ENCODE results near the gene BPIFB1. TPM values are rescaled to one million over a fixed set of nuclear protein-coding genes. Genes with fewer than 3 reads are reported as not detected.

BPIFB1 gene
- polyA plus RNA-seq, 5 donors: 0.07 to 0.09 (median 0.08) TPM; not detected in 2

DNA sequence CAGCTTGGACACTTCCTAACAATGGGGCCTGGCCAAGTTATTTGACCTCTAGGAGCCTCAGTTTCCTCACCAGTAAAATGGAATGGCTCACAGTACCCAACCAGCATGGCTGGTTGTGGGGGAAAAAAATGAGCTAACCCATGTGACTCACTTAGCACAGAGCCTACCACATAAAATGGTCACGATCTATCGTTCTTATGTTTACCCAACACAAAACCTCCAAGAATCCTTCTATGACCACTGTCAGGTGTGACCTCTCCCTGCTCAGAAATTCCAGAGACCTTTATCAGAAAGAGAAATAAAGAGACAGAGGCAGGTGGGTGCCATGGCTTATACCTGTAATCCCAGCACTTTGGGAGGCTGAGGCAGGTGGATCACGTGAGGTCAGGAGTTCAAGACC is 39.4 kb downstream of the BPIFB1 start:
- DNase-seq: no peak

DNA sequence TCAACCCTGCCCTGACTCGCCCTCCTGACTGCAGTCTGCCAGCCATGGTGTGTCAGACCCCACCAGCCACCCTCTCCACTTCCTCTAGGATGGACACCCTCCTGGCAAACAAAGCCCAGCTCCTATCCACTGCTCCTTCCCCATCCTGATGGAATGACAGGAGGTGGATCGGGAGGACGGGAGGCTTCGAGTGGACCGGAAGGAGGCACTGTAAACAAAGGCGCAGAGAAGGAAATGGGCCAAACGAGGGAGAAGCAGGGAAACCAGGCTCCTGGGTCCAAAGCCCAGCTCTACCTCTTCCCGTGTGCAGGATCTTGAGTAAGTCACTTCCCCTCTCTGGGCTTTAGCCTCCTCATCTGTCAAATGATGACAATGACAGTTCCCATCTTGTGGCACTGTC is 40.2 kb downstream of the BPIFB1 start:
- no peak for DNase-seq

DNA sequence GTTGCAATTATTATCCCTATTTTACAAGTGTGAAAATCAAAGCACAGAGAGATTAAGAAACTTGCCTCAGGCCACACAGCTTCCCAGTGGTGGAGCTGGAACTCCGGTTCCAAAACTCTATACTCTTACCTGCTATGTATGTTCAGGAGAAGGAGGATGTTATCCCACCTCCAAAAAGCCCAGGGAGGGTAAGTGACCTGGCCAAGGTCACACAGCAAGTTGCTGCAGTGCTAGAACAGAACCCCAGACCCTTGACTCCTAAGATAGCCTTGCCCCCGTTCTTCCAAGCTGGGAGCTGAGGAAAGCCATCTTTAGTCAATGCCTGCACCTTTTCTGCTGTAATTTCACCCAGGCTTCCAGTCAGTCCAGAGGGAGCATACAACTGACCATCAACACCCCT is 42.3 kb downstream of the BPIFB1 start:
- no peak for DNase-seq

DNA sequence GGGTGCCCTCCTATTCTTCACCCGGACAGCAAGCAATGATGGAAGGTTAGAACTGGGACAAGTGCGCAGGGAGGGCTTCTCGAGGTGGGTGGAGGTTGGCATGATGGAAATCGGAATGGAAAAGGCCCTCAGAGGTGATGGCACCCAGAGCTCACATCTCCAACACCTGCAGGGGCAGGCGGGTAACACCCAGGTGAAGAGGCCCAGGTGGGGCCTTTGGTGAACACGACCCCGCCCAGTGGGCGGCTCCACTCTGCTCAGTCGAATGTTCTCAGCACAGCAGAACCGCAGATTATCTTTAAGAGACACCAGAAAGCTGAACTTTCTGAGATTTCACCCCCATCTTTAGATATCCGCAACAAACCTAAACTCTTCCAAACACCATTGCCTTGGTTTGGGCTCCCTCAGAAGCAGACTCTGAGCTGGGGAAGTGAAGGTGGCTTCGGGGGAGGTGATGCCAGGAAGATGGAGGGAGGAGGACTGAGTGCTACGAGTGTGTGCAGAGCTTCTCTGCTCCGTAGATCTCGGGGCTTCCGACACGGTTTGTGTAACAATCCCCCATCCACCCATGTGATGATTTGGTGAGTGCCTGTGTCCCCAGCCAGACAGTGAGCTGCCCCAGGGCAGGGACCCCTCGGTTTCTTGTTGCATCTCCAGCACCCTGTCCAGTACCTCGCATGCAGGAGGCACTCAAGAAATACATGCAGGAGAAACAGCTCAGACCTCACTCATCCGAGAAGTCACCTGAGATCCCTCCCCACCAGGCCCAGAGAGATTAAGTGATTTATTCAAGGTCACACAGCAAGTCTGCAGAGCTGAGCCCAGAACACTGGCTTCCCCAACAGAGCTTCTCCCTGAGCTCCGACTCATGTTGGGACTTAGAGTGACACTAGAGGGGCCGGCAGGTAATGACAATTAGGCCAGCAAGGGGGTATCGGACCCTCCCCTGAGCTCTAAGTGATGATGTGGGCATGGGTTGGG is 45.4 kb downstream of the BPIFB1 start:
- no peak for DNase-seq

DNA sequence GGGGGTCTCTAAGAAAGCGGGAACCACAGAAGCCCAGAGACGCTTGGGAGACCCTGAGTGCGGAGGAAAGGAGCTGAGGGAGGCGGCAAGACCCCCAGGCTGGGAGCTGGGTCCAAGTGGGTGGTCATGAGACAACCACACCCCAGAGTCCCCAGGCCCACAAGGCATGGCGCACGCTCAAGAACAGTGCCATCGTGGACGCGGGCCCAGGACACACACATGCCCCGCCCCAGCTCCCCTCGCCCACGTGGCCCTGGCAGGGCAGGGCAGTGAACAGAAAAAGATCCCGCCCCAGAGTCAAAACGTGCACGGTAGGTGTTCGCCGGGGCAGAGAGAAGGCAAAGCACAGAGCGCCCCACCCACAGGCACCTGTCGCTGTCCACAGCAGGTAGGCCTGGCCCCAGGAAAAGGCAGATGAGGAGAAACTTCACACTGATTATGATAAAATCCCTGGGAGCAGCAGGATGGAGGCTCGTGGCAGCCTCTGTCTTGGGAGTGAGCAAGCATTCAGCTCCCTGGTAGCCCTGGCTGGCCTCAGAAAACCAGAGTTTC is 50.0 kb downstream of the BPIFB1 start:
- no peak for DNase-seq

DNA sequence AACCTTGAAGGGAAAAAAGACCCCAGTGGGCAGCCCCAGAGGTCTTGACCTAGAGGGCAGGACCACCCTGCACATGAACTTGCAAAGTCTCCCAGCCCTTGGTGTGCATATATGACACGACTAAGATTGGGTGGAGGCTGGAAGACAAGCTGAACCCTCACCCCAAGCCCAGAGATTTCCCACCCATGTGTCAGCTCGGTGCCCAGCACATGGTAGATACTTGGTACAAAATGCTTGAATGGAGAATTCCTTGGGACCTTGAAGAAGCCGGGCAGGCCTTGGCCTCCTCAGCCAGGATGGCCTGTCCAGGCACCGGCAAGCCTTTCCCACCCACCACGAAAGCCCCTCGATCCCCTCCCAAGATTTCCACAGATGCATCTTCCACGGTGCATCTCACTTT is 50.6 kb downstream of the BPIFB1 start:
- no peak for DNase-seq

DNA sequence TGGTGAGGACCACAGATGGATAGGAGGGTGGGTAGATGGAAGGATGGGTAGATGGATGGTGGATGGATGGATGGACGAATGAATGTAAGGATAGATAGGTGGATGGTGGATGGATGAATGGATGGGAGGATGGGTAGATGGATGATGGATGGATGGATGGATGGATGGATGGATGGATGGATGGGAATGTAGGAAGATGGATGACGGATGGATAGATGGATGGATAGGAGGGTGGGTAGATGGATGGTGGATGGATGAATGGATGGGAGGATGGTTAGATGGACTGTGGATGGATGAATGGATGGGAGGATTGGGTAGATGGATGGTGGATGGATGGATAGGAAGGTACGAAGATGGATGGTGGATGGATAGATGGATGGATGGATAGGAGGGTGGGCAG is 51.1 kb downstream of the BPIFB1 start:
- DNase-seq: no peak

DNA sequence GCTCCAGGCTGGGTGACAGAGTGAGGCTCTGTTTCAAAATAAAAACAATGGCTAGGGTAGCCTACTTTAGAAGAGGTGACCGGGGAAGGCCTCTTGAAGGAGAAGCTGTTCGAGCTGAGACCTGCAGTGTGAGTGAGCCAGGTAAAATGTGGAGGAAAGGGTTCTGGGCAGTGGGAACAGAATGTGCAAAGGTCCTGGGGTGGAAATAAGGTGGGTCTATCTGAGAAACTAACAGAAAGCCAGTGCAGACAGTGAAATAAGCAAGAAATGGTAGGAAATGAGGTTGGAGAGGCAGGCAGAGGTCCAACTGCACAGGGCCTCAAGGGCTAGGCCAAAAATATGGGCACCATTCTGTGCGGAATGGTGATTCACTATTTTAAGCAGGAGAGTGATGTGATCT is 53.4 kb downstream of the BPIFB1 start:
- DNase-seq: no peak

DNA sequence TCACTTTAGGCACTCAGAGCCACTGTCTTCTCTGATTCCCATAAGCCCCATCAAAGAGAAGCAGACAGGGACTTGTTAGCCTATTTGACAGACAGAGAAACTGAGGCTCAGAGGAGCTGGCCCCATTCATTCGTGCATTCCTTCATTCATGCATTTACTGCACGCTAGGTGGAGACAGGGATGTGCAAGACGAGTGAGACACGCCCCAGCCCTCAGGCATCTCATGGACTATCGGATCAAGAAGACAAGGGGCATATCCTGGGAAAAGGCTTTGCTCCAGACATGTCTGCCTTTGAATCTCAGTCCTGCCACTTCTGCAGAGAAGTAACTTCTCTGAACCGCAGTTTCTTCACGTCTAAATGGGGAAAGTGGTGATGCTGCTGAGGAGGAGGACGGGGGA is 54.1 kb downstream of the BPIFB1 start:
- DNase-seq: no peak

DNA sequence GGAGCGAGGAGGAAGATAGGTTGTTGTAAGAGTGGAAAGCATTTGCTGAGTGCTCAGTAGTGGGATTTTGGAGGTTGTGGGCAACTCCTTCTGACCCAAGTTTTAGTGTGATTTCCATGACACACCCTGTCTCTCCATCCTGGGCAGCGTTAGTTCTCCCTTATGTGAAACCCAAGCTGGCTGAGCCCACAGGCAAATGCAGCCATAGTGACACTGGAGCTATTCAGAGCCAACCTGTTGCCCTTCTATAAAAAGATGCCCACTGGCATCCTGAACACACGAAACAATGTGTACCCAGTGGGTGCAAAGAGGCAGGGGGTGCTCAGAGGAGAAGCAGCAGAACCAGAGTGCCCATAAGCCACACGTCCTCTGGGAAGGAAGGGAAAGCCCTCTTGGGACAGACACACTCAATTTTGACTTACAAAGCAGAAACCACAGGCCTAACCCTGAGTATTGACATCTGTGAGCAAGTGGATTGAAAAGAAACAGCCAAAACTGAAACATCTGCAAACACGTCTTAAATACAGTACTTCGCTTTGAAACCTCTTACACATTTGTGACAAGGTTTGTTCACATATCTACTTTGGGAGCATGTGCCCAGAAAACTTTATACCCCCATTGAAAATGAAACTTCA is 54.6 kb downstream of the BPIFB1 start:
- DNase-seq: no peak

DNA sequence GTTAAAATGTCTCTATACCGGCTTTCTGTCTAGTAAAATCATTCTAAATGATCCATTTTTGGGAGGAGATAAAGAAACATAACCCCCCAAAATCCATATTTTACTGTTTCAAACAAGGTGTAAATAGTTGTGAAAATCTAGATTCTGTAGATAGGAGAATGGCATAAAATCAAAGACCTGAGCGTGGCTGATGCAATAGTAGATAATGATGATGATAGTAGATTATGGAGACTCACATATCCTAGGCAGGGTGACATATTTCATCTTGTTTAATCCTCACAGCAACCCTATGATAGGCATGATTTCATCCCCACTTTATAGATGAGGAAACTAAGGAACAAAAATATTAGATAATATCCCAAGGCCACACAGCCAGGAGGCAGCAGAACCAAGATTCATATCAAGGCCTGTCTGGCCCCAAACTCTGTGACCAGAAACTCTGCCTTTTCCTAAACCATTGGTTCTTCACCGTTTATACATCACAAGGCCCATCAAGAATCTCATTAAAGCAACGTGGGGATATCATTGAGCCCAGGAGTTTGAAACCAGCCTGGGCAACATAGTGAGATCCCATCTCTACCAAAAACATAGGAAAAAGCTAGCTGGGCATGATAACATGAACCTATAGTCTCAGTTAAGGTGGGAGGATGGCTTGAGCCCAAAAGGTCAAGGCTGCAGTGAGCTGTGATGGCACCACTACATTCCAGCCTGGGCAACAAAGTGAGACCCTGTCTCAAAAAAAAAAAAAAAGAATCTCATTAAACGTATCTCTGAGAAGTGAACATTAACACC is 55.6 kb downstream of the BPIFB1 start:
- no peak for DNase-seq

DNA sequence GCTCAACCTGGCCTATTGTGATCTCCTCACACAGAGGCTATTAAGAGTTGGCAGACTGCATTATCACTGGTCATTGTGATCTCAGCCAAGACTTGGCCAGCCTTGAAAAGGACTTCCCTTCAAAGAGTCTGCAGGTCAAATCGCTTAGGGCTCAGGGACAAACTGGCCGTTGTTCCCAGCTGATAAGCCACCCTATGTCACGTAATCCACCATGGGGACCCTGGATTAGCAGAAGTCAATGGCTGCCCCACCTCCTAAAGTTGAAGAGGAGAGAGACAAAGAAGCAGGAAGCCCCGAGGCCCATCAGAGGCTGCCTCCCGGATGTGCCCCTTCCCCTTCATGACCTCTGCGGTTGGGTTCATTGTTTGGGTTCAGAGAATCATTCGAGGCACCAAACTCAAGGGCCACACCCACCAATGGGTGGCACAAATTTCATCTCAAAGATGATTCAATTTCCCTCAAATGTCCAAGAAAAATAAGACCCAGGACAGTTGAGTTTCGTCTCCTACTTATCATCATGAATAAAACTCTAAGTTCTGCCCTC is 56.6 kb downstream of the BPIFB1 start:
- DNase-seq: no peak

DNA sequence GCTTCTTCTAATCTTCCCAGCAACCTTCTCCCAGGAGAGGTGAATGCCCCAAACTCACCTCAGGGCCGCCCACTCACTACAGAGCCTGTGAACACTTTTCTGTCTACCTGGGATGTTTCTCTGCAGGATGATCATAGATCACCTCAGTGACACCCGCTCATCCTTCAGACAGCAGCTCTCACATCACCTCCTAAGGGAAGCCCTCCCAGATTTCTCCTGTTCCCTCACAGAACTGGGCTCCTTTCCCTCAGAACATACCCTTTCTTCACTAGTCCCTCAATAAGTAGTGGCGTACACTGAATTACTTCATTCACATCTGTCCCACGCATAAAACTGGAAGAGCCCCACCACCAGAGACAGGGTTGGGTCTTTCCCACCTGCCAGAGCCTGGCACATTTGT is 60.5 kb downstream of the BPIFB1 start:
- no peak for DNase-seq

DNA sequence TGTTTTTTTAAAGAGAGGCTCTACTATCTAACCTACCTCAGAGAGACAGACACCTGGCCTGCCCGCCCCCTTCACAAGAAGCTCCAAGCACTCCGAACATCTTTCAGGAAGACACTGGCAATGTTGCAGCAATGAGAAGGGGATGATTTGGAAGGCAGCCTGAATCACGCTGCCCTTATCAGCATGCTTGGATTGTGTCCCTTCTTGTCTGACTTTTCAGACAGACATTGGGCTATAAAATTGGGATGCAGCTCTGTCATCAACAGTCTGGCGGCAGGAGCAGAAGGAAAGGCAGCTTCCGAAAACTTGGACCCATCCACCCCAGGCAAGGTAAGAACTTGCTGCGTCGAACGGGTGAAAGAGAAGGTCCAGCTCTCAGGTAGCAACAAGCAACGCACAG is 62.3 kb downstream of the BPIFB1 start:
- no peak for DNase-seq

DNA sequence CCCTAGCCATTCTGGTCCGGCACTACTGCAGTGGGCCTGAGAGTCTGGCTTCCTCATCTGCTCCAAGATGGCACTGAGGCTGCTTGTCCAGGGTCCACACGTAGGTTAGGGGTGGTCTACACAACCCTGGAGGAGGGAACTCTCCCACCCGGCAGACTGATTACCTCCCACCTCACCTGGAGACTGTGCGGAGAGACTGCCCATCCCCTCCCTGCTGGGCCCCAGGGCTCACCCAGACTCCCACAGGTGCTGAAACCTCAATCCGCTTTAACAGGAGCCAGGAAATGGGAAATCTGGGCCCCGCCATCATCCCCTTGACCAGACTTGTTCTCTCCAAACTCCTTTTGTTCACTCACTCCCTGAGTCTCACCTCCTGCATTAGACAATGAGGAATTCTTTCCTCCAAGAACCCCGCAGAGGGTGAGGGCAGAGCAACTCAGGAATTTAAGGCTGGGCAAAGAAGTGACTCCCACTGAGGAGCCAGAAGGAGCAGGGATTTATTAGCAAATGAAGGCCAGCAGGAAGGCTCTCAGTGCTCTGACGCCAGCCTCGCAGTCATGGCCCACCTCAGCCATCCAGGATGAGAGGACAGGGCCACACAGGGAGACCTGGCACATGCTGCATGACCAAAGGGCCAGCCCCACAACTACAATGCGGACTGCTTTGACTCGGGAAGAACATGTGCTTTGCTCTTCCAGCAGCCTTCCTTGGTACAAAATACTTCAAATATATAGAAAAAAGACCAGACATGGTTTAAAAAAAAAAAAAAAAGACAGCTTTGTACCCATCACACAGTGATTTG is 65.3 kb downstream of the BPIFB1 start:
- DNase-seq: no peak

DNA sequence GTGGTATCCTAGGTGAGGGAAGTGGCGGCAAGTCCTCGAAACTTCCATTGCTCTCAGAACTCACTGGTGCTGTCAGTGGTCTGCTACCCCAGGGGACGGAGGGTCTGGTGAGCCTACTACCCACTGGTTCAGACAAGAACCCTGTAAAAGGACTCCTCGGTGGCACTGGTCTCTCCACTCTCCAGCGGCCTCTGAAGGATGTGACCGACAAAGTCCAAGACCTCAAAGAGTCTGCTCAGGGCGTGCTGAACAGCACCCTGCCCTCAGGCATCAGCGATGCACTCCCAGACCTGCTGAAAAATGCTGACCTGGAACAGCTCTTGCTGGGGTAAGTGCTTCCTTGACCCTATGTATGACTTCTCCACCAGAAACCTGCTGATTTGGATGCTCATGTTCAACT is 66.5 kb downstream of the BPIFB1 start:
- DNase-seq: no peak

DNA sequence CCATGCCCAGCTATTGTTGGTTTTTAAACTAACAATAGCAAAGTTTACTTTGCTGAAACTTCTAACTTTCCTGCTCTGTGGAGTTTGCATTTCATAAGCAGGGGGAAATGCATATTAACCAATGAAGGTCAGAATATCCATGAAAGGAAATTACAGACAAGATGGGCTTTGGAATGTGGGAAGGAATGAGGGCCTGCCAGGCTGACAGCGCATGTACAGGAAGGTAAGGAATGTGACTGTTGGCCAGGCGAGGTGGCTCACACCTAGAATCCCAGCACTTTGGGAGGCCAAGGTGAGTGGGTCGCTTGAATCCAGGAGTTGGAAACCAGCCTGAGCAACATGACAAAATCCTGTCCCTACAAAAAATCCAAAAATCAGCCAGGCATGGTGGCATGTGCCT is 68.7 kb downstream of the BPIFB1 start:
- no peak for DNase-seq

DNA sequence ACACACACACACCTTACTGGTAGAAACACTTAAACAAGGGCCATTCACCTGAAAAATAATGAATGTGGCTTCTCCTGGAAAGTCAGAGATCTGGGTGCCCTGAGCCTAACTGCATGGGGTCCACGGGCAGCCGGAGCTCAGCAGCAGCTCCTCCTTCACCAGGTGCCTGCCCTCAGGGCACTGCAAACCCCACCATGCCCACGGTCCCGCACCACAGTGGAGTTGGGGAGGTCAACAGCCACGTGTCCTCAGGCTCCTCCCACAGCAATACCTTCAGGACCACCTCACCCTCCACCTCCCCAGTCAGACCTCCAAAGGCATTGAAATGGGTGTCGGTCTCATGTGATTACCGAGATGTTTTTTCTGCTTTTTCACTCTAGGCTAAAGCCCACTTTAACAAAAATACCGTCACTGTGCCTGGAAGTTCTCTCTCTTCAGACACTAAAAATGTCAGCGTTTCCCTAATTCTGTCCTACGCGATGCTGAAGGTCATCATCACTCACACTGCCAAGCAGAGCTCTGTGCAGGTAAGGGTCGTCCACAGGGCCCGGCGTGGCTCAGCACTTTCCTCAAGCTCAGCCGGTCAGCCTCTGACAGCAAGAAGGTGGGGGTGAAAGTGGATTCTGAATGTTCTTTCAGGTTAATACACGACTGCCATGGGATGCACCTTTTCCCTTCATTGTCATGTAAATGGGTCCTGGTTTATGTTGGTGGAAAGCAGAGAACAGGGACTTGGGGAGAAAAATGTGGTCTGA is 69.4 kb downstream of the BPIFB1 start:
- no peak for DNase-seq

DNA sequence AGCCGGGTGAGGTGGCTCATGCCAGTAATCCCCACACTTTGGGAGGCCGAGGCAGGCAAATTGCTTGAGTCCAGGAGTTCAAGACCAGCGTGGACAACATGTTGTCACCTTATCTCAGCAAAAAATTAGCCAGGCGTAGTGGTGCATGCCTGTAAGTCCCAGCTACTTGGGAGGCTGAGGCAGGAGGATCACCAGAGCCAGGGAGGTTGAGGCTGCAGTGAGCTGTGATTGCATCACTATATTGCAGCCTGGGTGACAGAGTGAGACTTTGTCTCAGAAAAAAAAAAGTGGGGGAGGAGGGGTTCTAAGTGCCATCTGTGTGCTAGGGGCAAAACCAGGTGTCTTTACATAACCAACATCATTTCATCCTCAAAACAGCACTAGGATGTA is 70.0 kb downstream of the BPIFB1 start:
- no peak for DNase-seq

Data from right lung (tissue), 5 donors.